HepG2 (cell line): ENCODE measurements around the gene LYPD4. TPM values are rescaled to one million over a fixed set of nuclear protein-coding genes. Genes with fewer than 3 reads are reported as not detected.

Experiments
- ATF7-NPFF ChIP-seq: sonication (generic); formaldehyde crosslinking; IDR thresholded peaks from 2 replicates; pipeline ENCODE4 v1.8.1; 2023; ENCODE audit warnings: mild to moderate bottlenecking, low read depth, missing genetic modification reagents, moderate library complexity
- CEBPG ChIP-seq: IDR thresholded peaks from 2 replicates; pipeline ENCODE4 v1.6.1; 2016
- PRPF4 ChIP-seq: fragments of 200-400 bp; formaldehyde crosslinking; IDR thresholded peaks from 2 replicates; pipeline ENCODE4 v1.6.1; 2016; ENCODE audit warnings: low read length, low read depth; ENCODE audit not compliant: poor library complexity, severe bottlenecking
- RFXAP ChIP-seq: sonication (generic); formaldehyde crosslinking; IDR thresholded peaks from 2 replicates; pipeline ENCODE4 v1.4.0; 2020; ENCODE audit warnings: missing genetic modification reagents, borderline replicate concordance
- RXRB ChIP-seq: IDR thresholded peaks from 2 replicates; pipeline ENCODE4 v1.6.1; 2016; ENCODE audit warnings: borderline replicate concordance, missing genetic modification reagents, missing compliant biosample characterization
- SMYD3 ChIP-seq: sonication (generic); formaldehyde crosslinking; IDR thresholded peaks from 2 replicates; pipeline ENCODE4 v1.8.1; 2023; ENCODE audit warnings: mild to moderate bottlenecking, missing genetic modification reagents
- STAG1 ChIP-seq: sonication (generic); formaldehyde crosslinking; IDR thresholded peaks from 2 replicates; pipeline ENCODE4 v1.4.0; 2020; ENCODE audit warnings: missing genetic modification reagents
- ZNF121 ChIP-seq: sonication (generic); formaldehyde crosslinking; IDR thresholded peaks from 2 replicates; pipeline ENCODE4 v1.5.0; 2020; ENCODE audit warnings: mild to moderate bottlenecking, missing genetic modification reagents
- ZNF230 ChIP-seq: sonication (generic); formaldehyde crosslinking; IDR thresholded peaks from 2 replicates; pipeline ENCODE4 v1.4.0; 2020; ENCODE audit warnings: mild to moderate bottlenecking, missing genetic modification reagents
- polyA plus RNA-seq, 8 experiments: library from polyadenylated mRNA; depleted of rRNA in 3 of 8; stranded (reverse) in 7 of 8; unstranded in 1 of 8; fragments of >200 nt; fragmentation: Illumina TruSeq in 4 of 8; extraction: Trizol in 4 of 8; gene quantifications; 2 replicates each; pipeline versions ENCODE4 v1.2.1 to v1.2.3, GENCODE V29; 2011 to 2016; ENCODE audit warnings: low read depth in 4 of 8, missing spikeins in 1 of 8, mixed read lengths in 1 of 8; ENCODE audit not compliant: insufficient read depth in 1 of 8
- total RNA-seq, 5 experiments: library from RNA; depleted of rRNA; stranded (reverse); fragments of >200 nt; fragmentation: Illumina TruSeq; extraction: Trizol; gene quantifications; 2 replicates each; pipeline ENCODE4 v1.2.3, GENCODE V29; 2016; ENCODE audit warnings: low read depth in 1 of 5
- TF ChIP-seq, protein P1 (sequence below): IDR thresholded peaks from 2 replicates; pipeline ENCODE4 v1.6.1; 2016; ENCODE audit warnings: mild to moderate bottlenecking
- TF ChIP-seq, protein P2 (sequence below): sonication (generic); formaldehyde crosslinking; IDR thresholded peaks from one replicate; pipeline ENCODE4 v1.5.1; 2020; ENCODE audit warnings: mild to moderate bottlenecking, missing genetic modification reagents; ENCODE audit errors: not compliant biosample characterization
- TF ChIP-seq, protein P3 (sequence below): sonication (generic); formaldehyde crosslinking; IDR thresholded peaks from 2 replicates; pipeline ENCODE4 v1.5.1; 2020; ENCODE audit warnings: mild to moderate bottlenecking, missing genetic modification reagents, borderline replicate concordance

Gene LYPD4
- total and polyA plus RNA-seq, 2 of the 13 experiments (the other 11 are each of a cell fraction or from before 2014, with no cell fraction given): not detected

DNA sequence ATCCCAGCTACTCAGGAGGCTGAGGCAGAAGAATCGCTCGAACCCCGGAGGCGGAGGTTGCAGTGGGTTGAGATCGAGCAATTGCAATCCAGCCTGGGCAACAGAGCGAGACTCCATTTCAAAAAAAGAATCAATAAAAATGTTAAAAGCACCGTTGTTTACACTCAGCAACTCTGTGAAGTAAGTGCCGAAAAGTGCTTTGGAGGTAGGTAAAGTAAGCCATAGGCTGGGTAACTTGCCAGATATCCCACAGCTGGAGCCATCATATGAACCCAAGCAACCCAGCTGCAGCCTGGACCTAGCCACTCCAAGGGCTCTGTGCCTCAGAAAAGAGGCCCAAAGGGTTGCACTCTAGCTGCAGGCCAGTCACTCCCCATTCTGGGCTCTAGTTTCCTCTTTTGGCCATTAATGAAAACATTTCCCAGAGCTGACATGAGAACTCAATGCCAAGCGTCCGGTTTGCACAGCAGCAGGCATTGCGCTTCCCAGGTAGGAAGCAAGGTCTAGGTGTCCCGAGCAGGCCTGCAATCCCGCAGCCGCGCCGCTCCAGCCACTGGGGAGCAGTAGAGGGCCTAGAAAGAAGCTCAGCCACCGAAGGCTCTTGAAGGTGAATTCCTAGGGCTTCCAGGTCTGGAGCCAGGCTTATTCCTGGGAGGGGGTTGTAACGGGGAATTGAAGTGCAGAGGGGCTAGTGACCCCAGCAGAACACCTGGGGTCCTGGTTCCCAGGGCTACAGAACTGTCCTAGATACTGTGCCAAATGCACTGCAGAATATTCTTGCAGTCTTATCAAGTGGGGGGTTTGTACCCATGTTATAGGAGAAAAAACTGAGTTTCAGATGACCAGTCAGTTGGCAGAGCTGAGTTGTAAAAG lies 28.5 kb upstream of the LYPD4 start (continued):
- TF ChIP-seq, protein P1, sequence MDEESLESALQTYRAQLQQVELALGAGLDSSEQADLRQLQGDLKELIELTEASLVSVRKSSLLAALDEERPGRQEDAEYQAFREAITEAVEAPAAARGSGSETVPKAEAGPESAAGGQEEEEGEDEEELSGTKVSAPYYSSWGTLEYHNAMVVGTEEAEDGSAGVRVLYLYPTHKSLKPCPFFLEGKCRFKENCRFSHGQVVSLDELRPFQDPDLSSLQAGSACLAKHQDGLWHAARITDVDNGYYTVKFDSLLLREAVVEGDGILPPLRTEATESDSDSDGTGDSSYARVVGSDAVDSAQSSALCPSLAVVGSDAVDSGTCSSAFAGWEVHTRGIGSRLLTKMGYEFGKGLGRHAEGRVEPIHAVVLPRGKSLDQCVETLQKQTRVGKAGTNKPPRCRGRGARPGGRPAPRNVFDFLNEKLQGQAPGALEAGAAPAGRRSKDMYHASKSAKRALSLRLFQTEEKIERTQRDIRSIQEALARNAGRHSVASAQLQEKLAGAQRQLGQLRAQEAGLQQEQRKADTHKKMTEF: 0 out of 2 replicates have a peak, but pooled peaks have one; percentile 27
- TF ChIP-seq ATF7-NPFF (CRISPR knock-in tag): 0 out of 2 replicates have a peak, but pooled peaks have one; percentile 17
- peak; percentile 88 for TF ChIP-seq STAG1 (CRISPR knock-in tag)
- TF ChIP-seq PRPF4: no peak
- peak; percentile 37; the same call in 1 of the 2 replicates for TF ChIP-seq CEBPG (CRISPR knock-in tag)
- TF ChIP-seq, protein P2, sequence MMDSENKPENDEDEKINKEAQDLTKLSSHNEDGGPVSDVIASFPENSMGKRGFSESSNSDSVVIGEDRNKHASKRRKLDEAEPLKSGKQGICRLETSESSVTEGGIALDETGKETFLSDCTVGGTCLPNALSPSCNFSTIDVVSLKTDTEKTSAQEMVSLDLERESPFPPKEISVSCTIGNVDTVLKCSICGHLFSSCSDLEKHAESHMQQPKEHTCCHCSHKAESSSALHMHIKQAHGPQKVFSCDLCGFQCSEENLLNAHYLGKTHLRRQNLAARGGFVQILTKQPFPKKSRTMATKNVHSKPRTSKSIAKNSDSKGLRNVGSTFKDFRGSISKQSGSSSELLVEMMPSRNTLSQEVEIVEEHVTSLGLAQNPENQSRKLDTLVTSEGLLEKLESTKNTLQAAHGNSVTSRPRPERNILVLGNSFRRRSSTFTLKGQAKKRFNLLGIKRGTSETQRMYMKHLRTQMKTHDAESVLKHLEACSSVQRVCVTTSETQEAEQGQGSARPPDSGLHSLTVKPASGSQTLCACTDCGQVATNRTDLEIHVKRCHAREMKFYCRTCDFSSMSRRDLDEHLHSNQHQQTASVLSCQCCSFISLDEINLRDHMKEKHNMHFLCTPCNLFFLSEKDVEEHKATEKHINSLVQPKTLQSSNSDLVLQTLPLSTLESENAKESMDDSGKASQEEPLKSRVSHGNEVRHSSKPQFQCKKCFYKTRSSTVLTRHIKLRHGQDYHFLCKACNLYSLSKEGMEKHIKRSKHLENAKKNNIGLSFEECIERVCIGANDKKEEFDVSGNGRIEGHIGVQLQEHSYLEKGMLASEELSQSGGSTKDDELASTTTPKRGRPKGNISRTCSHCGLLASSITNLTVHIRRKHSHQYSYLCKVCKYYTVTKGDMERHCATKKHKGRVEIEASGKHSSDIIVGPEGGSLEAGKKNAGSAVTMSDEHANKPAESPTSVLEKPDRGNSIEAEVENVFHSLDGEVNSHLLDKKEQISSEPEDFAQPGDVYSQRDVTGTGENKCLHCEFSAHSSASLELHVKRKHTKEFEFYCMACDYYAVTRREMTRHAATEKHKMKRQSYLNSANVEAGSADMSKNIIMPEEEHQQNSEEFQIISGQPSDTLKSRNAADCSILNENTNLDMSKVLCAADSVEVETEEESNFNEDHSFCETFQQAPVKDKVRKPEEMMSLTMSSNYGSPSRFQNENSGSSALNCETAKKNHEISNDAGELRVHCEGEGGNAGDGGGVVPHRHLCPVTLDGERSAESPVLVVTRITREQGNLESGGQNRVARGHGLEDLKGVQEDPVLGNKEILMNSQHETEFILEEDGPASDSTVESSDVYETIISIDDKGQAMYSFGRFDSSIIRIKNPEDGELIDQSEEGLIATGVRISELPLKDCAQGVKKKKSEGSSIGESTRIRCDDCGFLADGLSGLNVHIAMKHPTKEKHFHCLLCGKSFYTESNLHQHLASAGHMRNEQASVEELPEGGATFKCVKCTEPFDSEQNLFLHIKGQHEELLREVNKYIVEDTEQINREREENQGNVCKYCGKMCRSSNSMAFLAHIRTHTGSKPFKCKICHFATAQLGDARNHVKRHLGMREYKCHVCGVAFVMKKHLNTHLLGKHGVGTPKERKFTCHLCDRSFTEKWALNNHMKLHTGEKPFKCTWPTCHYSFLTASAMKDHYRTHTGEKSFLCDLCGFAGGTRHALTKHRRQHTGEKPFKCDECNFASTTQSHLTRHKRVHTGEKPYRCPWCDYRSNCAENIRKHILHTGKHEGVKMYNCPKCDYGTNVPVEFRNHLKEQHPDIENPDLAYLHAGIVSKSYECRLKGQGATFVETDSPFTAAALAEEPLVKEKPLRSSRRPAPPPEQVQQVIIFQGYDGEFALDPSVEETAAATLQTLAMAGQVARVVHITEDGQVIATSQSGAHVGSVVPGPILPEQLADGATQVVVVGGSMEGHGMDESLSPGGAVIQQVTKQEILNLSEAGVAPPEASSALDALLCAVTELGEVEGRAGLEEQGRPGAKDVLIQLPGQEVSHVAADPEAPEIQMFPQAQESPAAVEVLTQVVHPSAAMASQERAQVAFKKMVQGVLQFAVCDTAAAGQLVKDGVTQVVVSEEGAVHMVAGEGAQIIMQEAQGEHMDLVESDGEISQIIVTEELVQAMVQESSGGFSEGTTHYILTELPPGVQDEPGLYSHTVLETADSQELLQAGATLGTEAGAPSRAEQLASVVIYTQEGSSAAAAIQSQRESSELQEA (CRISPR knock-in tag): peak; percentile 18
- TF ChIP-seq ZNF230 (CRISPR knock-in tag): peak; percentile 47; the same call in 1 of the 2 replicates
- TF ChIP-seq ZNF121 (CRISPR knock-in tag): 0 out of 2 replicates have a peak, but pooled peaks have one; percentile 14
- 0 out of 2 replicates have a peak, but pooled peaks have one; percentile 22 for TF ChIP-seq RFXAP
- TF ChIP-seq RXRB: no peak
- TF ChIP-seq SMYD3 (CRISPR knock-in tag): no peak
- TF ChIP-seq, protein P3, sequence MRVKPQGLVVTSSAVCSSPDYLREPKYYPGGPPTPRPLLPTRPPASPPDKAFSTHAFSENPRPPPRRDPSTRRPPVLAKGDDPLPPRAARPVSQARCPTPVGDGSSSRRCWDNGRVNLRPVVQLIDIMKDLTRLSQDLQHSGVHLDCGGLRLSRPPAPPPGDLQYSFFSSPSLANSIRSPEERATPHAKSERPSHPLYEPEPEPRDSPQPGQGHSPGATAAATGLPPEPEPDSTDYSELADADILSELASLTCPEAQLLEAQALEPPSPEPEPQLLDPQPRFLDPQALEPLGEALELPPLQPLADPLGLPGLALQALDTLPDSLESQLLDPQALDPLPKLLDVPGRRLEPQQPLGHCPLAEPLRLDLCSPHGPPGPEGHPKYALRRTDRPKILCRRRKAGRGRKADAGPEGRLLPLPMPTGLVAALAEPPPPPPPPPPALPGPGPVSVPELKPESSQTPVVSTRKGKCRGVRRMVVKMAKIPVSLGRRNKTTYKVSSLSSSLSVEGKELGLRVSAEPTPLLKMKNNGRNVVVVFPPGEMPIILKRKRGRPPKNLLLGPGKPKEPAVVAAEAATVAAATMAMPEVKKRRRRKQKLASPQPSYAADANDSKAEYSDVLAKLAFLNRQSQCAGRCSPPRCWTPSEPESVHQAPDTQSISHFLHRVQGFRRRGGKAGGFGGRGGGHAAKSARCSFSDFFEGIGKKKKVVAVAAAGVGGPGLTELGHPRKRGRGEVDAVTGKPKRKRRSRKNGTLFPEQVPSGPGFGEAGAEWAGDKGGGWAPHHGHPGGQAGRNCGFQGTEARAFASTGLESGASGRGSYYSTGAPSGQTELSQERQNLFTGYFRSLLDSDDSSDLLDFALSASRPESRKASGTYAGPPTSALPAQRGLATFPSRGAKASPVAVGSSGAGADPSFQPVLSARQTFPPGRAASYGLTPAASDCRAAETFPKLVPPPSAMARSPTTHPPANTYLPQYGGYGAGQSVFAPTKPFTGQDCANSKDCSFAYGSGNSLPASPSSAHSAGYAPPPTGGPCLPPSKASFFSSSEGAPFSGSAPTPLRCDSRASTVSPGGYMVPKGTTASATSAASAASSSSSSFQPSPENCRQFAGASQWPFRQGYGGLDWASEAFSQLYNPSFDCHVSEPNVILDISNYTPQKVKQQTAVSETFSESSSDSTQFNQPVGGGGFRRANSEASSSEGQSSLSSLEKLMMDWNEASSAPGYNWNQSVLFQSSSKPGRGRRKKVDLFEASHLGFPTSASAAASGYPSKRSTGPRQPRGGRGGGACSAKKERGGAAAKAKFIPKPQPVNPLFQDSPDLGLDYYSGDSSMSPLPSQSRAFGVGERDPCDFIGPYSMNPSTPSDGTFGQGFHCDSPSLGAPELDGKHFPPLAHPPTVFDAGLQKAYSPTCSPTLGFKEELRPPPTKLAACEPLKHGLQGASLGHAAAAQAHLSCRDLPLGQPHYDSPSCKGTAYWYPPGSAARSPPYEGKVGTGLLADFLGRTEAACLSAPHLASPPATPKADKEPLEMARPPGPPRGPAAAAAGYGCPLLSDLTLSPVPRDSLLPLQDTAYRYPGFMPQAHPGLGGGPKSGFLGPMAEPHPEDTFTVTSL (CRISPR knock-in tag): no peak
